ENCODE data around the gene CCDC102B. TPM values are rescaled to one million over a fixed set of nuclear protein-coding genes. Genes with fewer than 3 reads are reported as not detected.

The CCDC102B gene
- total RNA-seq, 2 donors from 2014 or later, result 10.6 to 24.6 TPM

- Histone ChIP-seq H3K9me3 (no peaks in the 10 kb centered on the region), H3K27me3 (replicated peaks; ENCODE audit: insufficient read depth) (no peaks in the 10 kb centered on the region), H3K36me3 (no peaks in the 10 kb centered on the region), H3K27ac (no peak overlapping the region), H3K4me1 (ENCODE audit: control insufficient read depth in 1 of 2, low read depth in 2 of 2) (no peaks in the 10 kb centered on the region), H3K4me3 (no peak overlapping the region)
- ATAC-seq (ENCODE audit: insufficient number of reproducible peaks, low FRiP score, low read depth), result no peak
- DNase-seq (ENCODE audit: low spot score), result no peak
- TF ChIP-seq CTCF (IDR thresholded peaks at IDR 0.05), result no peak
Observed at GRCh38 chr18:68928762-68929675, 131.1 kb downstream of the CCDC102B start.

GRCh38 chr18:68935686-68936085 lies 137.8 kb downstream of the CCDC102B start:
- TF ChIP-seq CTCF (IDR thresholded peaks at IDR 0.05), result no peak
- Histone ChIP-seq H3K9me3 (no peaks in the 10 kb centered on the region), H3K27ac (no peak overlapping the region), H3K4me3 (no peak overlapping the region), H3K36me3 (no peaks in the 10 kb centered on the region), H3K27me3 (replicated peaks; ENCODE audit: insufficient read depth) (no peaks in the 10 kb centered on the region), H3K4me1 (ENCODE audit: control insufficient read depth in 1 of 2, low read depth in 2 of 2) (no peaks in the 10 kb centered on the region)
- ATAC-seq (ENCODE audit: insufficient number of reproducible peaks, low FRiP score, low read depth) (no peak), DNase-seq (ENCODE audit: low spot score) (no peak)

- Histone ChIP-seq H3K27me3 (replicated peaks; ENCODE audit: insufficient read depth) (no peaks in the 10 kb centered on the region), H3K4me3 (no peak overlapping the region), H3K27ac (no peak overlapping the region), H3K9me3 (no peaks in the 10 kb centered on the region), H3K4me1 (ENCODE audit: control insufficient read depth in 1 of 2, low read depth in 2 of 2) (no peaks in the 10 kb centered on the region), H3K36me3 (no peaks in the 10 kb centered on the region)
- ATAC-seq (ENCODE audit: insufficient number of reproducible peaks, low FRiP score, low read depth) (no peak), DNase-seq (ENCODE audit: low spot score) (no peak)
- no peak for TF ChIP-seq CTCF (IDR thresholded peaks at IDR 0.05)
Observed at GRCh38 chr18:68937029-68937599, 139.2 kb downstream of the CCDC102B start.

GRCh38 chr18:68940039-68940438 lies 142.2 kb downstream of the CCDC102B start:
- no peak for ATAC-seq (ENCODE audit: insufficient number of reproducible peaks, low FRiP score, low read depth)
- no peak for TF ChIP-seq CTCF (IDR thresholded peaks at IDR 0.05)
- no peaks in the 10 kb centered on the region for H3K9me3 ChIP-seq
- H3K4me1 ChIP-seq (ENCODE audit: control insufficient read depth in 1 of 2, low read depth in 2 of 2), result no peaks in the 10 kb centered on the region
- no peak overlapping the region for H3K27ac ChIP-seq
- H3K36me3 ChIP-seq, result no peaks in the 10 kb centered on the region
- no peaks in the 10 kb centered on the region for H3K27me3 ChIP-seq (replicated peaks; ENCODE audit: insufficient read depth)
- DNase-seq (ENCODE audit: low spot score), result no peak
- H3K4me3 ChIP-seq, result no peak overlapping the region

- ATAC-seq (ENCODE audit: insufficient number of reproducible peaks, low FRiP score, low read depth) (no peak), DNase-seq (ENCODE audit: low spot score) (no peak)
- Histone ChIP-seq H3K27ac (no peak overlapping the region), H3K4me1 (ENCODE audit: control insufficient read depth in 1 of 2, low read depth in 2 of 2) (no peaks in the 10 kb centered on the region), H3K4me3 (no peak overlapping the region), H3K36me3 (no peaks in the 10 kb centered on the region), H3K9me3 (no peaks in the 10 kb centered on the region), H3K27me3 (replicated peaks; ENCODE audit: insufficient read depth) (no peaks in the 10 kb centered on the region)
- TF ChIP-seq CTCF (IDR thresholded peaks at IDR 0.05), result no peak
Observed at GRCh38 chr18:68940754-68941153, 142.9 kb downstream of the CCDC102B start.

Data from thoracic aorta (tissue), 2 donors.